ENCODE data around the gene ALG6.

- TF ChIP-seq CTCF (IDR thresholded peaks at IDR 0.05) = no peak
- TF ChIP-seq POLR2A (IDR thresholded peaks at IDR 0.05) = no peak
Observed at GRCh38 chr1:63328781-63329180, 38.6 kb upstream of the ALG6 start.

Data from esophagus squamous epithelium (tissue), 4 donors.